GM19452 (cell line): Measurements from ENCODE around the gene HNF1A.
"Not testable (repeated sequence)": the region's sequence is repeated elsewhere in the genome, so short reads cannot be mapped to it uniquely, and the experiment has no call there.

ENCODE experiments used
- ATAC-seq: cut with Tn5 transposase; IDR thresholded peaks from one replicate; pipeline ENCODE4 v1.9.1; 2021; ENCODE audit not compliant: unreplicated experiment

HNF1A gene

DNA sequence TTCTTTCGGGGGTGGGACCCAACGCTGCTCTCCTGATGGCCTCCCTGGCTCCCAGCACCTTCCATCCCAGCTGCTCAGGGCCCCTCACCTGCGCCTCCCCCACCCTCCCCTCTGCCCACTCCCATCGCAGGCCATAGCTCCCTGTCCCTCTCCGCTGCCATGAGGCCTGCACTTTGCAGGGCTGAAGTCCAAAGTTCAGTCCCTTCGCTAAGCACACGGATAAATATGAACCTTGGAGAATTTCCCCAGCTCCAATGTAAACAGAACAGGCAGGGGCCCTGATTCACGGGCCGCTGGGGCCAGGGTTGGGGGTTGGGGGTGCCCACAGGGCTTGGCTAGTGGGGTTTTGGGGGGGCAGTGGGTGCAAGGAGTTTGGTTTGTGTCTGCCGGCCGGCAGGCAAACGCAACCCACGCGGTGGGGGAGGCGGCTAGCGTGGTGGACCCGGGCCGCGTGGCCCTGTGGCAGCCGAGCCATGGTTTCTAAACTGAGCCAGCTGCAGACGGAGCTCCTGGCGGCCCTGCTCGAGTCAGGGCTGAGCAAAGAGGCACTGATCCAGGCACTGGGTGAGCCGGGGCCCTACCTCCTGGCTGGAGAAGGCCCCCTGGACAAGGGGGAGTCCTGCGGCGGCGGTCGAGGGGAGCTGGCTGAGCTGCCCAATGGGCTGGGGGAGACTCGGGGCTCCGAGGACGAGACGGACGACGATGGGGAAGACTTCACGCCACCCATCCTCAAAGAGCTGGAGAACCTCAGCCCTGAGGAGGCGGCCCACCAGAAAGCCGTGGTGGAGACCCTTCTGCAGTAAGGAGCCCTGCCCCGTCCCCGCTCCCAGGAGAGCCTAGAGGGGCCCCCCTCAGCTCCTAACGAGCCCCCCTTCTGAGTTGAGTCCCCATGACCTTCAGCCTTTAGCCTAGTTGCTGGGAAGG is at the start of gene HNF1A:
Gene HNF1A (plus strand): TSS at position 248 of the 924 bp plus-strand sequence. CDS start 226 bp downstream, at position 474.
- no peak for ATAC-seq

- ATAC-seq = no peak
Observed at GRCh38 chr12:120928864-120929652, 49.3 kb upstream of the HNF1A start.

- no peak for ATAC-seq
Observed at GRCh38 chr12:120930032-120930431, 48.3 kb upstream of the HNF1A start.

GRCh38 chr12:120932058-120932457 is 46.3 kb upstream of the HNF1A start:
- ATAC-seq = no peak

DNA sequence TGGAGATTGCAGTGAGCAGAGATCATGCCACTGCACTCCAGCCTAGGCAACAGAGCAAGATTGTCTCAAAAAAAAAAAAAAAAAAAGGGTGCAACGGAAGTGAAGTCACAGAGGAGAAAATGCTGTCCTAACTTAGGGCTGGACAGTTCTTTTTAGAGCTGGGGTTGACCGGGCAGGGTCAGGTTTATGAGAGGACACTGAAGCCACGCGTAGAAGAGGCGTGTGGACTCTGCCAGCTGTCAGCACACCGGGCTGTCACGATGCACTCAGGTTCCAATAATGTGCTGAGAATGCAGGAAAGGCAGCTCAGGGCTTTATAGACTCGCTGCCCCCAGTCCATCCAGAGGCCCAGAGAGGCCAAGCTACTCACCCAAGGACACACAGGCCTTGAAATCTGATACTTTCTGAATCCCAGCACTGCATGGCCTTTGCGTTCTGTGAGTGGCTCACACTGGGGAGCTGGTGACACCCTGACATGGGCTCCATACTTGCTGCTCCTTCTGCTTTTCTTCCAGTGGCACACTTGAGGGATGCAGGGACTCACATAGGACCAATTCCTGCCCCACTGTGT is 45.3 kb upstream of the HNF1A start:
- ATAC-seq = no peak

GRCh38 chr12:120933786-120934185 is 44.6 kb upstream of the HNF1A start:
- no peak for ATAC-seq

DNA sequence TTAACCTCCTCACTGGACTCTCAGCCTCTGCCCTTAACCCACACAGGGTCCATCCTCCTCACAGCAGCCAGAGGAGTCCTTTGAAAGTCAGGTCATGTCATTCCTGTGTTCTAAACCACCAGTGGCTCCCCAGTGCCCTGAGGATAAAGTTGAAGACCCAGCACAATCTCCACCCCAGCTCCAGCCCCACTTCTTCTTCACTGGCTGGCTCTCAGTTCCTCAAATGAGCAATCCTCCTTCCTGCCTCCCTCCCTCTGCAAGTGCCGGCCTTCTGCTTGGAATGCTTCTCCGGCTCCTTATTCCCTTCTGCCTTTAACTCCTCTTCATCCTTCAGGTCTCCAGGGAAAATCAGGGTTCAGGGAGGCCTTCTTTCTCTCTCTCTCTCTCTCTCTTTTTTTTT is 42.1 kb upstream of the HNF1A start:
- no peak for ATAC-seq

GRCh38 chr12:120938496-120938895 is 39.8 kb upstream of the HNF1A start:
- ATAC-seq = no peak

DNA sequence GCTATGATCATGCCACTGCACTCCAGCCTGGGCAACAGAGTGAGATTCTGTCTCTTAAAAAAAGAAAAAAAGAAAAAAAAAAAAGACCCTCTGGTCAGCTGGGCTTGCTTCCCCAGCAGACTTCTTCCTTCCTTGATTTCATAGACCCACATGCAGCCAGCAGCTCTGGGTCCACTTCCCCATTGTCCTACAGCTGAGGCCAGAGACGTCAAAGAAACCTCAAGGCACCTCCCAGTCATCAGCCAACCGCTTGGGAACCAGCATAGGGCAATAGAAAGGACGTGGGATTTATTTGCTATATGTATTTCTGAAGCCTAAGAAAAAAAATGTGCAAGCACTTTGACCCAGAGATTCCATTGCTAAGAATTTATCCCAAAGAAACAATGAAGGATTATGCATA is 38.8 kb upstream of the HNF1A start:
- no peak for ATAC-seq

GRCh38 chr12:120940006-120940405 is 38.3 kb upstream of the HNF1A start:
- ATAC-seq = no peak

DNA sequence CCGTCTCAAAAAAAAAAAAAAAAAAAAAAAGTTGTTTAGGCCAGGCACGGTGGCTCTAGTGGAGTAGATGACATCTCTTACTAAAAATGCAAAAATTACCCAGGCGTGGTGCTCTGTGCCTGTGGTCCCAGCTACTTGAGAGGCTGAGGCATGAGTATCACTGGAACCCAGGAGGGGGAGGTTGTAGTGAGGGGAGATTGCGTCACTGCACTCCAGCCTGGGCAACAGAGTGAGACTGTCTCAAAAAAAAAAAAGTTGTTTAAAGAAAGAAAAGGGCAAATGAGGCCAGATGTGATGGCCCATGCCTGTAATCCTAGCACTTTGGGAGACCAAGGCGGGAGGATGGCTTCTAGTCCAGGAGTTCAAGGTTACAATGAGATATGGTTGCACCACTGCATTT is 37.5 kb upstream of the HNF1A start:
- no peak for ATAC-seq

DNA sequence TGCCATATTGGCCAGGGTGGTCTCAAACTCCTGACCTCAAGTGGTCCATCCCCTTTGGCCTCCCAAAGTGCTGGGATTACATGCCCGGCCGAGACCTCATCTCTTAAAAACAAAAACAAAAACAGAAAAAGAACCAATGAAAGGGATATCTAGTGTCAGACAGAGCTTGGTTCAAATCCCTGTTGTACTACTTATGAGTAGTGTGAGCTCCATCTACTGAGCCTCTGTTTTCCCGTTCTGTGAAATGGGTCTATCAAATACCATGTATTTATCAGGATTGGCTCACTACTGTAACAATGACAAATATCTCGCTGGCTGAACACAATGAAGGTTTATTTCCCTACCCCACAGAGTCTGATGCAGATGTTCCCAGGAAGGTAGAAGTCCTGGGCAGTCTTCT is 36.9 kb upstream of the HNF1A start:
- ATAC-seq = no peak

GRCh38 chr12:120941846-120942405 is 36.4 kb upstream of the HNF1A start:
- no peak for ATAC-seq

DNA sequence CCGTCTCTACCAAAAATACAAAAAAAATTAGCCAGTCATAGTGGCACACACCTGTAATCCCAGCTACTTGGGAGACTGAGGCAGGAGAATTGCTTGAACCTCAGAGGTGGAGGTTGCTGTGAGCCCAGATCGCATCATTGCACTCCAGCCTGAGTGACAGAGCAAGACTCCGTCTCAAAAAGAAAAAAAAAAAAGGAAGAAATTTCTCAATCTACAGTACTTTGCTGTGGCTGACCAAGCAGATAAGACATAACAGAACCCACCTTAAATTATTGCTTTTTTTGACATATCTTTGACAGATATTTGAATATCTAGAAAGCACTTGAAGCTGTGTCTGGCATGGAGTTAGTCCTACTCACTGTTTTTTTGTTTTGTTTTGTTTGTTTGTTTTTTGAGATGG is 34.9 kb upstream of the HNF1A start:
- no peak for ATAC-seq

GRCh38 chr12:120944645-120945217 is 33.6 kb upstream of the HNF1A start:
- ATAC-seq = no peak

- not testable (repeated sequence) for ATAC-seq
Observed at GRCh38 chr12:120945516-120945915, 32.8 kb upstream of the HNF1A start.

- ATAC-seq = not testable (repeated sequence)
Observed at GRCh38 chr12:120950260-120950799, 28.0 kb upstream of the HNF1A start.

- no peak for ATAC-seq
Observed at GRCh38 chr12:120950807-120951206, 27.5 kb upstream of the HNF1A start.

DNA sequence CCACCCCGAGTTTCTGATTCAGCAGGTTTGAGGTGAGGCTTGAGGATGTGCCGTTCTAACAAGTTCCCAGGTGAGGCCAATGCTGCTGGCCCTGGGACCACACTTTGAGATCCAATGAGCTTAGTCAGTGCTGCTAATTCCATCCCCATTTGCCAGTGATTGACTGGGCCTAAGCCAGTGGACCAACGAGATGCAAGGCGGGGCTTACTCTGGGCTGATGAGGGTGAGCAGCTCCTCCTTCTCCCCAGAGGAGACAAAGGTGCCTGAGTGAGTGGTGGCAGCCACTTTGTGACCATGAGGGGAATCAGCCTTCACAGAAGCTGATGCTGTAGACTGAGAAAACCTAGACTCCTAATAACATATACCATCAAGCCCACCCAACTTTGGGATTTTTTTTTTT is 23.1 kb upstream of the HNF1A start:
- no peak for ATAC-seq

- no peak for ATAC-seq
Observed at GRCh38 chr12:120956579-120957300, 21.6 kb upstream of the HNF1A start.
